HG03378 (cell line): ENCODE results near the gene YIF1A.
A peak's percentile ranks its signal among the peaks of the same experiment; 100 is the strongest.
"Not testable (repeated sequence)": the region's sequence is repeated elsewhere in the genome, so short reads cannot be mapped to it uniquely, and the experiment has no call there.

Experiments used
- ATAC-seq: cut with Tn5 transposase; IDR thresholded peaks from one replicate; pipeline ENCODE4 v1.9.1; 2021; ENCODE audit warnings: mild to moderate bottlenecking, moderate library complexity; ENCODE audit not compliant: unreplicated experiment

Gene YIF1A

GRCh38 chr11:66272596-66272995 lies 16.3 kb downstream of the YIF1A start:
- ATAC-seq = no peak

- no peak for ATAC-seq
Observed at GRCh38 chr11:66271816-66272215, 17.1 kb downstream of the YIF1A start.

- no peak for ATAC-seq
Observed at GRCh38 chr11:66268952-66269905, 19.7 kb downstream of the YIF1A start.

GRCh38 chr11:66268244-66268951 lies 20.5 kb downstream of the YIF1A start, which contains the start of gene RAB1B:
Gene RAB1B, plus strand, starts transcription at chr11:66268639. Its CDS starts 41 bp downstream, at chr11:66268680.
- peak; percentile 81 for ATAC-seq

GRCh38 chr11:66267379-66268243 lies 21.3 kb downstream of the YIF1A start:
- peak; percentile 12 for ATAC-seq

- ATAC-seq = no peak
Observed at GRCh38 chr11:66267039-66267378, 21.9 kb downstream of the YIF1A start.

- ATAC-seq = no peak
Observed at GRCh38 chr11:66266378-66267038, 22.4 kb downstream of the YIF1A start.

- no peak for ATAC-seq
Observed at GRCh38 chr11:66265531-66266377, 23.2 kb downstream of the YIF1A start.

- ATAC-seq = no peak
Observed at GRCh38 chr11:66264914-66265313, 24.0 kb downstream of the YIF1A start.

- no peak for ATAC-seq
Observed at GRCh38 chr11:66264383-66264782, 24.6 kb downstream of the YIF1A start.

- no peak for ATAC-seq
Observed at GRCh38 chr11:66263785-66264184, 25.2 kb downstream of the YIF1A start.

- no peak for ATAC-seq
Observed at GRCh38 chr11:66263231-66263630, 25.7 kb downstream of the YIF1A start.

GRCh38 chr11:66262696-66263095 lies 26.2 kb downstream of the YIF1A start:
- ATAC-seq = no peak

GRCh38 chr11:66262191-66262590 lies 26.8 kb downstream of the YIF1A start:
- ATAC-seq = no peak

GRCh38 chr11:66261578-66261977 lies 27.4 kb downstream of the YIF1A start:
- no peak for ATAC-seq

- no peak for ATAC-seq
Observed at GRCh38 chr11:66259956-66260355, 29.0 kb downstream of the YIF1A start.

- no peak for ATAC-seq
Observed at GRCh38 chr11:66259225-66259624, 29.7 kb downstream of the YIF1A start.

GRCh38 chr11:66258473-66258893 lies 30.5 kb downstream of the YIF1A start:
- no peak for ATAC-seq

- not testable (repeated sequence) for ATAC-seq
Observed at GRCh38 chr11:66253081-66253480, 35.9 kb downstream of the YIF1A start.

GRCh38 chr11:66251809-66252208 lies 37.1 kb downstream of the YIF1A start:
- ATAC-seq = no peak
